GM19438 (cell line): Measurements from ENCODE around the gene CBX7.

Experiments
- ATAC-seq: cut with Tn5 transposase; IDR thresholded peaks from one replicate; pipeline ENCODE4 v1.9.1; 2021; ENCODE audit warnings: low read depth; ENCODE audit not compliant: unreplicated experiment

Gene CBX7

DNA sequence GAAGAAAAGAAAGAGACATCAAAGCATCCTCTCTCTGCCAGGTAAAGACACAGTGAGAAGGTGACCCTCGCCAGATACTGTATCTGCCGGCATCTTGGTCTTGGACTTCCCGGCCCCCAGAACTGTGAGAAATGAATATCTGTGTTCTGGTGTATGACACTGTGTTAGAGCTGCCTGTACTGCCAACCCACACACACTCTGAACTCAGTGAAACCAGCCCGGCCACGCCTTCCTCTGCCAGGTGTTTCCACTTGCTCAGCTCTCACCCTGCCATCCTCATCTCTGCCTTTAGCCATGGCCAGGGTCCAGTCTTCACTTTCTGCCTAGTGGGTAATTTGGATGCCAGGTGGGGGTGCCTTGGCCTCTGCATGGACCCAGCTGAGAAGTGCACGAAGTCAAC is 24.0 kb downstream of the CBX7 start:
- no peak for ATAC-seq

DNA sequence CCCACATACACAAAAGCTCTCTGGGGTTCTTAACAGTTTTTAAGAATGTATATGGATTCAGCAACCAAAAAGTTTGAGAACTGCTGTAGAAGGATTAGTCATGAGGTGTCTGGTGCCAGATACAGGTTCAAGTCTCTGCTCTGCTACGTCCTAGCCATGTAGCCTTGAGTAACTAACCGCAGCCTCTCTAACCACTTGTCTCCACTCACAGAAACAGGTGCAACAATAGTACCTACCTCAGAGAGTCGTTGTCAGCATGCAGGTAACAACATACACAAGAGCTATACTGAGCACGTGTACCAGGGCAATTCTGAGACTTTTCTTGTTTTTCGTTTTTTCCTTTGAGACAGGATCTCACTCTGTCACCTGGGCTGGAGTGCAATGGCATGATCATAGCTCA is 26.9 kb downstream of the CBX7 start:
- ATAC-seq = no peak

DNA sequence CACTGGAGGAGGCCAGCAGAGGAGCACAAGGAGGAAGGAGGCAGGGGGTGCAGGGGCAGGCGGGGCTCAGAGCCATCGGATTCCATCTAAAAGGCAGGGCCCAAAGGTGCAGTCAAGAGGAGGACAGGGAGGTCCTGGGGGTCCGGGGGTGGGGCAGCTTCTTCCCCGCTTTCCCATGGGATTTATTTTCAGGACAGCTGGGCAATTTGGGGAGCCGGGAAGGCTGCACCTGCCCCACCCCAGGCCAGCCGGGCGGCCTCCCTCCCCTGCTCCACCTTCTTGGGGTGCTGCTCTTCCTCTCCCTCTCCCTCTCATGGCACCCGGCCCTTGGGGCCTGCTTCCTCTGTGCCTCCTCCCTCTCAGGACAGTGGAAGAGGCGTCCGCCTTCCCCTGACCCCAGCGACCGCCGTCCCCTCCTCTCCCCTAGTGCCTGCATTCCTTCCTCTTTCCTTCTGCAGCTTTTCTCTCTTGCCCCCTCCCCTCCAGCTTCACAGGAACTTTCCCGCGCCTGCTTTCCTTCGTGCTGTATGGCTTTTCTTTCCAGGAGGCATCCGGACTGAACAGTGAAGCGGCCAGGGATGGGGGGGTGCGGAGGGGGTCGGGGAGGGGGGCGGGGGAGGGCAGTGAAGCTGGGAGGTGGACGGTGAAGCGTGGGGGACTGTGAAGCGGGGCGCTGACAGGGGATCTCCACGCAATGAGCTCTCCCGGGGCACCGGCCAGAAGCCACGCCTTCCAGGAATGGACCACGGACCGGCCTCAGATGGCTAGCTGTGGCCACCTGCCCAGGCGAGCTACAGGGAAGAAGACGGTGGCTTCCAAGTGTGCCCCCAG is 28.5 kb downstream of the CBX7 start:
- no peak for ATAC-seq

DNA sequence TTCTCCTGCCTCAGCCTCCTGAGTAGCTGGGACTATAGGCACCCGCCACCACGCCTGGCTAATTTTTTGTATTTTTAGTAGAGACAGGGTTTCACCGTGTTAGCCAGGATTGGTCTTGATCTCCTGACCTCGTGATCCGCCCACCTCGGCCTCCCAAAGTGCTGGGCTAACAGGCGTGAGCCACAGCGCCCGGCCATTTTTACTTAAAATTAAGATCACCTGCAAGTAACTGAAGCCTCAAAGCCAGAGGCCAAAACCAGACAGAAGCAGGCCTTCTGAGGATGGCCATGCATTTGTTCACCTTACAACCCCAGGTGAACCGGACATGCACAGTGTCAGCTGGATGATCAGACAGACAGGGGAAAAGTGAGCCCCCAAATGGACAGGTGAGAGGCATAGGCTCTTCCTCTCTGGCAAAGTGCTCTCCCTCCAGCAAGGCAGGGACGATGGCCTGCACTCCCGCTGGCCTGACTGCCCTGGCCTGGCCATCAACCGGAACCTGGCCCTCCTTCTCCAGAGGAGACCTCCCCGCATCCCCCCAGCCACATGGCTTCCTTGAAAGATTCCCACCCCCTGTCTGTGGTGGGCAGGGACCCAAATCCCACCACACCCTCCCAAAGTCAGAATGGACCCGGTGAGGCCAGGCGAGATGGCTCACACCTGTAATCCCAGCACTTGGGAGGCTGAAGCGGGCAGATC is 29.6 kb downstream of the CBX7 start:
- ATAC-seq = no peak

DNA sequence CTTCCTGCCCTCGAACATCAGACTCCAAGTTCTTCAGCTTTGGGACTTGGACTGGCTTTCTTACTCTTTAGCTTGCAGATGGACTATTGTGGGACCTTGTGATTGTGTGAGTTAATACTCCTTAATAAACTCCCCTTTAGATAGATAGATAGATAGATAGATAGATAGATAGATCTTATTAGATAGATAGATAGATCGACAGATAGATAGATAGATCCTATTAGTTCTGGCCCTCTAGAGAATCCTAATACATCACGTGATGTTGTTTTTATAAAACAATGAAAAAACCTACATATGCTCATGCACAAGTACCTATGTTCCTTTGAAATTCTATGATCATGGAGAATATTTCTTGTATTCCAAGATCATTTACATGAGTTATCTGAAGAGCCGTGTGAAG is 31.5 kb downstream of the CBX7 start:
- ATAC-seq = no peak

DNA sequence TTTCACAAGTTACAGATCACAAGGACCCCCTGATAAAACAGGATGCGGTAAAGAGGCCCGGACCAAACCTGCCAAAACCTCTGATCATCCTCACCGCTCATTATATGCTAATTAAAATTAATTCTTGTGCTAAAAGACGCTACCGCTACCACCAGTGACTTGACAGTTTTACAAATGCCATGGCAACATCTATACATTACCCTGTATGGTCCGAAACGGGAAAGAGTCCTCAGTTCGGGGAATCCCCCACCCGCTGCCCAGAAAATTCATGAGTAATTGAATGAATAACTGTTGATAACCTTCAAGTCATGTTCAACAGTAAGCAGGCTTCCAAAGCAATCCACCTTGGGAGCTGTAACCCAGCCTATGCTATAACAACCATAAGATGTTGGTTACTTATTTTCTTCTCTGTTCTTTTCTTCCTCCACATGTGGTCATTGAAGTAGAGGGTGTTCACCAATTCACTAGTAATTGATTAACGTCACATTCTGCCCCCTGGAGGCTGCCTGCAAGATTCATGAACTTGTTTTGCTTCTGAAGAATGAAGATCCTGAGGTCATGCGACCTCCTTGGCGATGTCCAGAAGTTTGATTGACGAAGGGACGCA is 34.8 kb downstream of the CBX7 start:
- no peak for ATAC-seq

DNA sequence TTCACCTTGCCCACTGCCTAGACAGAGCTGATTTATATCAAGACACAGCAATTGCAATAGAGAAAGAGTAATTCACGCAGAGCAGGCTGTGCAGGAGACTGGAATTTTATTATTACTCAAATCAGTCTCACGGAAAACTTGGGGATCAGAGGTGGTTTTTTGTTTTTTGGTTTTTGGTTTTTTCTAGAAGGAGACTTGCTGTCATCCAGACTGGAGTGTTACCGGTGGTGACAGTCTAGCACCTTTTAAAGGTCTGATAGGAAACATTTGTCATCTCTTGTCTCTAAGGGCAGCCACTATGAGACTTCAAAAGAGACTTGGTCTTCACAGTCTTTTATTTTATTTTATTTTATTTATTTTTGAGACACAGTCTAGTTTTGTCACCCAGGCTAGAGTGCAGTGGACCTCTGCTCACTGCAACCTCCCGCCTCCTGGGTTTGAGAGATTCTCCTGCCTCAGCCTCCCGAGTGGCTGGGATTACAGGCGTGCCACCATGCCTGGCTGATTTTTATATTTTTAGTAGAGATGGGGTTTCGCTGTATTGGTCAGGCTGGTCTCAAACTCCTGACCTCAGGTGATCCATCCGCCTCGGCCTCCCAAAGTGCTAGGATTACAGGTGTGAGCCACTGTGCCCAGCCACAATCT is 36.4 kb downstream of the CBX7 start:
- ATAC-seq = no peak

DNA sequence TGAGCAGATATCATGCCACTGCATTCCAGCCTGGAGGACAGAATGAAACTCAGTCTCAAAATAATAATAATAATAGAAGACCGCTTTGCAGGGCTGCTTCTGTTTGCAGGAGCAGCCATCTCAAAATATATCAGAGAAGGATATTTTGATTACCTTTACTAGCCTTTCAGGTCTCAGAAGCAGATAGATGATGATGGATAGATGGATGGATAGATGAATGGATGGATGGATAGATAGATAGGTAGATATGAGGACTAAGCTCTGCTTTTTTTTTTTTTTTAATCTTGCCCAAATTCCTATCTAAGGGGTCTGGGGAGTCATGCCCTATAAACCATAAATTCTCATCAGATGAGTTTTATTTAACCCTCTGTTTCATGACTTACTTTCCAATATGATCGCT is 36.9 kb downstream of the CBX7 start:
- ATAC-seq = no peak

DNA sequence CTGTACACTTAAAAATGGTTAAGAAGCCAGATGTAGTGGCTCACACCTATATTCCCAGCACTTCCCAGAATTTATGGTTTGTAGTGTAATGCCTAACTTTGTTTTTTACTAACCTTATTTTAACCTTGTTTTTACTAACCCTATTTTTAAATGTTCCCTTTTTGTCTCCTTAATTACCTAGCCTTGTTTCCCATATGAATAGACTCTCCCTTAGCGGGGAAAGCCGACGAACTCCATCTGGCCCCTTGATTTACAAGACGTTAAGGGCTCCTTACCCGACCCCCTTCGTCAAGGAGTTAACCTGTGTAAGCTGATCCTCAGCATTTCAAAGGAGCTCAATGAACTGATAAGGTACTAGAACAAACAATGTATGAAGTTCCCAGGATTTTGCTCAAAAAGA is 38.4 kb downstream of the CBX7 start:
- no peak for ATAC-seq

DNA sequence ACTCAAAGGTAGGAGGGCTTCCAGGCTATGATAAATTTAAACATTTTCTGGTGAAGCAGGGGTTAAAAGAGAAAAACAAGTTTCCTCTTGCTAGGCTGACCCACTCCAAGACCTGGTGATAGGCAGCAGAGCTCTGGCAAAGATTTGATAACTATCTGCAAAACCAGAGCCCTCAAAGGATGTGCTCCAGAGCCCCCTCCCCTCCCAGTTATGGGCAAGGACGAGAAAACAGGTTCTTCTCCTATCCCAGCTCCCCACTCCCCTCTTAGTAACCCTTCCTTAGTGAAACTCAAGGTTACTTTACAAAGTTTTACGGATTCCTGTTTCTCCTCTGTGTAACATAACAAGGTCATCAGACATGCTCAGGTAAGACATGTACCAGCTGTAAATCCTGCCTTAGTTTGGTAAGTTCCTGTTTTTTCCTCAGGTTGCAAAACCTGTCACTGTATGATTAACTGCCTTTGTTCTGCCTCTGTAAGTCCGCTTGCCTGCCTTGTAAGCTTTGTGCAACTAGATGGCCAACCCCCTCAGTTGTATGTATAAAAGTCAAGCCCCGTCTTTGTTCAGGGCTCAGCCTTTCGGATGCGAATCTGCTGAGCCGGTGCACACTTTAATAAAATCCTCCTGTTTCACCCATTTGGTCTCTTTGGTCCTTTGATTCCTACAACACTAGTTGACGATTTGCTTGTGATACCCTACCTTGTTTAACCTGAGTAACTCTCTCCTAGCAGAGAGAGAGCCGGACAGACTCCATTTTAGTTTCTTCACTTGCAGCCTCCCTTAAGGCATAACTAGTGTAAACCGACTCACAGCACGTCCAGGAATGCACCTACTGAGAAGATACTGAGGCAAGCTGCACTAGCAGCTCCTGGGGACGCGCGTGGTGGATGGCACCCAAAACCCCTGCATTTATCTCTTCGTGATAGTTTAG is 41.6 kb downstream of the CBX7 start:
- no peak for ATAC-seq

DNA sequence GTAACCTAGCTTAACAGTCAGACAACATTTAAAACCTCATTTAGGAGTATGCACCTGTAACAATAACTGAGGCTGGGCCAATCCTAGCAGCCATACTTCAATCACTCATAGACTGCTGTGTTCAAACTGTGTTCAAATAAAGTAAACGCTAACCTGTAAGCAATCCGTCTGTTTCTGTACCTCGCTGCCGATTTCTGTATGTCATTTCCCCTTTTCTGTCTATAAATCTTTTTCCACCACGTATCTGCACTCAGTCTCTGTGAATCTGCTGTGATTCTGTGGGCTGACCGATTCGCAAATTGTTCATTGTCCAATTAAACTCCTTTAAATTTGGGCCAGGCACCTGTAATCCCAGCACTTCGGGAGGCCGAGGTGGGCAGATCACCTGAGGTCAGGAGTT is 43.1 kb downstream of the CBX7 start:
- ATAC-seq = no peak

DNA sequence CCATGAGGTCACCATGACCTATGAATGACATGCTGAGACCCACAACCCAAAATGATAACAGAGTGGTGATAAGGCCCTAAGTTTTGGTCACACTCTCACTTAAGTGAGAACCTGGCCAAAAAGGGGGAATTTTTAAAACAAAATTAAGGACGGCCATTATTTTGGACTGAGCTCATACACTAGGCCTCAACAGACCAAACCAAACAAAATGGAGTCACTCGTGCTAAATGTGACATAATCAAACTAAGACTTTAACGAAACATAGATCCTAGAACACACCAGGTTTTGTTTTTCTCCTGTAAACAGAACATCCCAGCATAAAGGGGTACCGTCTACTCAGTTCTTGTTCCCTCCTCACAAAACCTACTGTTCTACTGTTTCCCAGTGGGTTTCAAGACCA is 44.0 kb downstream of the CBX7 start:
- ATAC-seq = no peak

DNA sequence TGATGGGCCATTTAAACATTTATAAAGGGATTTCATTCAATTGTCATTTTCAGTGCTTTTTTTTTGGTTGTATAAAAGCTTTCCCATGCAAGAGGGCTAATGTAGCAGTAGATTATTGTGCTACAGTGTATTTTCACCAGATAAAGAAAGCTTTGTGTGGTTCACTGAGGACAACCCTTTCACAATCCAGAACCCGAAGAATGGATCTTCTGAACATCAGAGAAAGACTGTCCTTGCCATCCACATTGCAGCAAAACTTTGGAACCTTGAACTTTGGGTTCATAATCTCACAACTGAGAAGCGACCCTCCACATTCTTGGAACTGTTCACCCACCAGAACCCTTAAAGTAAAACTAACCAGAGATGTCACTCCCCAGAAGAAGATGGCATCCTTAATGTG is 46.2 kb downstream of the CBX7 start:
- no peak for ATAC-seq

DNA sequence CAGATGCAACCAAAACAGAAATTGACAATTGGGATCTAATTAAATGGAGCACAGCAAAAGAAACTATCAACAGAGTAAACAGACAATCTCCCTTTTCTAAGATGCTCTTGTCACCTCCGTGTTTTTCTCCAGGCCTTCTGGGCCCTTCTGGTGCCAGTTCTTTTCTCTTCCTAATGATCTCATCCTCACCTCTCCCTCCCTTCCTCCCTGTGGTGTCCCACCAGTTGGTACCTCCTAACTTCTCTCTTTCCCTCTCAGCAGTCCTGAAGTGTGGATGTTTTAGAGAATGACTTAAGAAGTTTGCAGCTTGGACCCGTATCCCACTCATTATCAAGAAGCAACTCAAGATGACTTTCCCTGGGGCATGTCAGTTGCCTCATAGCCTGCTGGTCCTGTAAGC is 49.0 kb downstream of the CBX7 start:
- no peak for ATAC-seq

DNA sequence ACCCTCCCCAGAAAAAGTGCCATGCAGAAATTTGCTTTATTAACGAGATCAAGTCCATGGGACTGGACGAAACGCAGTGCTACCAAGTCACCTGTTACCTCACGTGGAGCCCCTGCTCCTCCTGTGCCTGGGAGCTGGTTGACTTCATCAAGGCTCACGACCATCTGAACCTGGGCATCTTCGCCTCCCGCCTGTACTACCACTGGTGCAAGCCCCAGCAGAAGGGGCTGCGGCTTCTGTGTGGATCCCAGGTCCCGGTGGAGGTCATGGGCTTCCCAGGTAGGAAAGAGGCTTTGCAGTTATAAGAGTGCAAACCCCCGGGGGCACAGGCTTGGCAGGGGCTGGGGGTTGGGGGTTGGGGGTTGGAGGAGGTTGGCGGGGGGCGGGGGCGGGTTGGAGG is 51.3 kb downstream of the CBX7 start:
- ATAC-seq = no peak

DNA sequence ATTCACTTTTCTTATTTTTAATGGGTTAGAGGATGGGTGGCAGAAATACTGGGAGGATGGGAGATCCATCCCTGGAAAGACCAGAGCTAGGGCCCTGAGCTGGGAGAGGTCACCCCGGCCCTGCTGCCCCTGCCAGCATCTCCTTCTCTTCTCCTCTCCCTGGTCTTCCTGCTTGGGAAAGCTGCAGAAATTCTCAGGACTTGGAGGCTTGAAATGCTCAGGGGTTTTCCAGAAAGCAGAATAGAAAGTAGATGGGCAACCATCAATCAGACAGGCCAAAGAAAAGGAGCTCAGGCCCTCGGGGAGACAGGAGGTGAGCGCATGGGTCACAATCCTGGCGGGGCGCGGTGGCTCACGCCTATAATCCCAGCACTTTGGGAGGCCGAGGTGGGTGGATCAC is 53.9 kb downstream of the CBX7 start:
- ATAC-seq = no peak

DNA sequence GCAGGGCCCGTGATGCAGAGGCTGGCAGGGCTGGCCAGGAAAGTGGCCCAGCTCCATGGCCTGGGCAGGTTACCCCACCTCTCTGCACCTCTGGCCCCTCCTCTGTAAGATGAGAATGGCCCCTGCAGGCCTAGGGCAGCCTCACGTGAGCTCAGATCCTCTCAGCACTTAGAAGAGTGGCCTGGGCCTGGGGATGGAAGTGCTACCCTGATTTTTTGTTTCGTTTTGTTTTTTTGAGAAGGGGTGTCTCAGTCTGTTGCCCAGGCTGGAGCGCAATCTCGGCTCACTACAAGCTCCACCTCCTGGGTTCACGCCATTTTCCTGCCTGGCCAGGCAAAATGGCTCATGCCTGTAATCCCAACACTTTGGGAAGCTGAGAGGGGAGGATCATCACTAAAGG is 54.5 kb downstream of the CBX7 start:
- ATAC-seq = no peak

DNA sequence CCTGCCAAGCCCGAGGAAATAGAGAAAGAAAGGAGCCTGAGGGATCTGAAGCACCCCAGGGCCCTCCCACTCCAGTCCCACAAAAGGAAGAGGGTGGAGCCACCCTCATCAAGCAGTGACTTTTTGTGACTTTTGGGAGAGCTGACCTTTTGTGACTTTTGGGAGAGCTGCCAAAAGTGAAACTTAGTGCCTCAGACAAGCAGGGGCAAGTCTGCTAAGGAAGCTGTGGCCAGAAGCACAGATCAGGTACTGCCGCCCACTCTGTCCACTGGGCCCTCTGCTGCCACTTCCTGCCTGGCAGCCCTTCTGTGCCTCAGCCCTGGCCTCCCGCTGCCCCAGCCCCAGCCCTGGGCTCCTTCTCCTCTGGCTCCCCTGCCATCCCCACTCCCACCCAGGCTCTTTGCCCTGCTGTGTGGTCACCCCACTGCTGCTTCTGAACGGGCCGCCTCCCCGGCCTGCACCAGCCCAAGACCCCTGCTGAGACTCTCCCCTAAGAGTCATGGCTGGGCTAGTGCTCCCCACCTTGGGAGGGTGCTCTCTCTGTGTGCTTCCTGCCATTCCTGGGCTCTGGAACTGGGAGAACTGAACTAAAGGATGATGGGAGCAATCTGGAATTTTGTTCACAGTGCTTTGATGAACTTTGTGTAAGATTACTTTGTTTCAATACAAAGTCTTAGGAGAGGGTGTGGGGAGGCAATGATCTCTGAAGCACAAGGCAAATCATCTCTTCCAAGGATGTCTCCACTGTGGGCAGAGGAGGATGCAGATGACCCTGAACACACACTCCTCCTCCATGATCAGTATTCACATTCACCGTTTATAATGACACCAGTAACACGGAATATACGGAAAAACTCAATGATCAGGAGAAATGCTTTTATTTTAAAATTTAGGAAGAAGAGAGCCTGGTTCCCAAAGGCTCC is 55.1 kb downstream of the CBX7 start, which contains the start of gene APOBEC3H:
Gene APOBEC3H, plus strand, starts transcription at position 147 of the 923 bp plus-strand sequence. CDS start 3,035 bp downstream, outside the sequence.
- no peak for ATAC-seq

DNA sequence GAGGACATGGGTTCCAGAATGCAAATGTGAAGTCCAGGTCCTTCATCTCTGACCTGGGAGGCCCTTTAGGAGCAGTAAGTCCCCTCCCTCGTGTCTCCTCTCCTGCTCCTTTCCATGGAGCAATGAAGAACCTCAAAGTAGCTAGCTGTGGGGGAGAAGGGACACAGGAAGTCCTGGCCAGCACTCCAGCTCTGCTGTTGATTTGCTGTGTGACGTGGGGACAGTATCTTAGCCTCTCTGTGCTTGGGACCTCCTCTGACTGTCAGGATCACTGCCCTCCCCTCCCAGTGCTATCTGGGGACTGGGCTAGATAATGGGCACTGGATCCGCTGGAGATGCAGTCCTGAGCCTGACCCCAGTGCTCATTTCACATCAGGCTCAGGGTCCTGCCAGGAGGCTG is 56.5 kb downstream of the CBX7 start:
- no peak for ATAC-seq
